ENCODE data around the gene OR6J1.
"Not testable (repeated sequence)": the region's sequence is repeated elsewhere in the genome, so short reads cannot be mapped to it uniquely, and the experiment has no call there.

Gene OR6J1

DNA sequence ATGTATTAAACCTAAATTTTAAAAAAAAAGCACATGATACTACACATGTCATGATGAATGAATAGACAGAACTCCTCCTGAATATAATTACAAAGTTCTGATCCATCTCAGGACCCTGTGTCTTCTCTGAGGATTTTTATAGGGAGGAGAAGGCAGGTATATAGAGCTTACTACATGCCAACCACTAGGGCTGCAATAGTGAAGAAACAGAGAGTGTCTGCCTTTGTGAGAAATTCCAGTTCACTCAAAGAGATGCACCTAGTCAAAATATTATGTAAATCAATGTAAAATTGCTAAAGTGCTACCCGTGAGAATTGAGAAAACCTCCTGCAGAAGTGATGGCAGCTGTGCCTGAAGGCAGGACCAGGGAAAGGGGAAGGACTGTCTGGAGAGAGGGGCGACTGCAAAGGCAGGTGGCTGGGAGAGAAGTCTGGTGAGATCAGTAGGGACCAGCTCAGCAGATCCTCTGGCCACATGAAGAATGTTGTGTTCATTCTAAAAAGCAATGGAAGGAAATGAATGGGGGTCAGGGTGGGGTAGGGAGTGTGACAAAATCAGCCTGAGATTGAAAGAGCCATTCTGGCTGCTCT, 31.0 kb downstream of the OR6J1 start:
- peak overlapping the region; percentile 61 for H3K27ac ChIP-seq
- DNase-seq (ENCODE audit: low read depth, low spot score): no peak

DNA sequence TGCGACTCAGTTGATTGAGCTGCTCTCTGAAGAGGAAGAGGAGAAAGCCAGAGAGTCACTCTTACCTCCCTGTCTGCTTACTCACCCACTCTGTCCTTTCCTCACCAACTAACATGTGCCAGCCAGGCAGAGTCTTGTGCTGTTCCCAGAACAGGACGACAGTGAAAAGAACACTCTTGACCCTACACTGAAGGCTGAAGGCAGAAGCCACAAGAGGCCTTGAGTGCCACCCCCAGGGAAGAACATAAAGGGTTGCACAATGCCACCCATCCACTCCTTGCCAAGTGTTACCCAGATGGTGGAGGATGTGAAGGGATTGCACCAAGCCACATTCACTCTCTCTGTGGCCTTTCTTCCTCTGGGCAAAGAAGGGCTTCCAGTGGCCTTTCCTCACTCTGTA, 33.2 kb downstream of the OR6J1 start:
- DNase-seq (ENCODE audit: low read depth, low spot score): no peak
- H3K27ac ChIP-seq: no peak overlapping the region

DNA sequence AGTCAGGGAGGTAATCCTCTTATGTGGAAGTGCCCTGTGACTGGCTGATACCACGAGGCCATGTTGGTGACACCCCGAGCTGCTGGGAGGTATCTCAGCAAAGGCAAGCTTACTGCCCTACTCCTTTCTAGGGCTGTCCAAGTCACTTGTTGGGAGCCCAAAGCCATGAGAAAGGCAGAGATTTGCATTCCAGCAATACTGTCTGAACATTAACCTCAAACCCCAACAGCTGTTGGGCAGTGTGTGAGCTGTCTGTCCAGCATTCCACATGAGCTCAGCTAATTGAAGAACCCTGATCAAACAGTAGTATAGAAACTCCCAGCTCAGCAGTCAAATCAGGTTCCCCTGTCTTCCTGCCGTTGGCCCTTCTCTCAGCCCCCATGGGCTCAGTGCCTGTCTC, 36.9 kb downstream of the OR6J1 start:
- H3K27ac ChIP-seq: no peak overlapping the region
- no peak for DNase-seq (ENCODE audit: low read depth, low spot score)

- peak overlapping the region; percentile 48 for H3K27ac ChIP-seq
- no peak for DNase-seq (ENCODE audit: low read depth, low spot score)
These were observed 37.8 kb downstream of the OR6J1 start for GRCh38 chr14:22606380-22606779.

GRCh38 chr14:22602862-22603261, 41.3 kb downstream of the OR6J1 start:
- DNase-seq (ENCODE audit: low read depth, low spot score): no peak
- H3K27ac ChIP-seq: peak overlapping the region; percentile 50

DNA sequence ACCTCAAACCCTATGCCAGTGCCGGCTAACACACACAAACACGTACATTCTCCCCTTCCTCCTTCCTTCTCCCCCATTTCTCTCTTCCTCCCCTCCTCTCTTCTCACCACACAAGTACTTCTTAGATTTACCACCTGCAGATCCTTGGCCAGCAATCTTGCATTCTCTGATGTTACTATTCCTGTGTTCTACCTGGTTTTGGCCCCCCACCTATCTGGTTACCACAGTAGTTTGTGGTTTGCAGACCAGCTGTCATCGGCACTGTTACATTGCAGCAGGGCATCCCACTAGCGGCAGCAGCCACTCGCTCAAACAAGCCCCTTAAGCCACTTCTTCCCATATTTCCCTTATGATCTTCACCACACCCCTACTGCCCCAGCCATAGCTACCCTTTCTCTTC, 42.2 kb downstream of the OR6J1 start:
- no peak for DNase-seq (ENCODE audit: low read depth, low spot score)
- peak overlapping the region; percentile 50 for H3K27ac ChIP-seq

GRCh38 chr14:22601456-22601855, 42.7 kb downstream of the OR6J1 start:
- no peak for DNase-seq (ENCODE audit: low read depth, low spot score)
- no peak overlapping the region for H3K27ac ChIP-seq

DNA sequence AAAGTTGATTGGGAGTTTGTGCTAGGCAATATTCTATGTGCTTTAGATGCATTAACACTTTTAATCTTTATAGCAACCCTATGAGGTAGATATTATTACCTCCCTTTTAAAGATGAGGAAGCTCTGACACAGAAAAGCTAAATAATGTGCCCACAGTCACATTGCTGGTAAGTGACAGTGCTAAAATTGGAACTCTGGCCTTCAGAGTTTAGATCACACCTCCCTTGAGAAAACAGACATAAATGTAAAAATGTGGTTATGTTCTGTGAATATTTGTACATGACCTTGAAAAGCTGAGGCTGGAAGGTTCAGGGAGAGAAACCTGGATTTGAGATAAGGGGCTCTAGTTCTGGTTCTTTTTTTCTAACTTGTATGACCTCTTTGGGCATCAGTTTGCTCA, 44.1 kb downstream of the OR6J1 start:
- no peak overlapping the region for H3K27ac ChIP-seq
- DNase-seq (ENCODE audit: low read depth, low spot score): no peak

GRCh38 chr14:22599349-22599748, 44.8 kb downstream of the OR6J1 start:
- no peak for DNase-seq (ENCODE audit: low read depth, low spot score)
- peak overlapping the region; percentile 77 for H3K27ac ChIP-seq

- DNase-seq (ENCODE audit: low read depth, low spot score): peak; percentile 53
- peak overlapping the region; percentile 77 for H3K27ac ChIP-seq
These were observed 45.3 kb downstream of the OR6J1 start for GRCh38 chr14:22598896-22599244.

- H3K27ac ChIP-seq: peak within 1 kb of the TSS; percentile 77
- DNase-seq (ENCODE audit: low read depth, low spot score): no peak
These were observed 45.9 kb downstream of the OR6J1 start, which contains the start of gene ABHD4 for GRCh38 chr14:22598099-22598895. TSS of gene ABHD4 (plus strand) at chr14:22598300. CDS start at chr14:22598307, 7 bp downstream.

- no peak for DNase-seq (ENCODE audit: low read depth, low spot score)
- peak overlapping the region; percentile 77 for H3K27ac ChIP-seq
These were observed 46.4 kb downstream of the OR6J1 start for GRCh38 chr14:22597771-22598098.

DNA sequence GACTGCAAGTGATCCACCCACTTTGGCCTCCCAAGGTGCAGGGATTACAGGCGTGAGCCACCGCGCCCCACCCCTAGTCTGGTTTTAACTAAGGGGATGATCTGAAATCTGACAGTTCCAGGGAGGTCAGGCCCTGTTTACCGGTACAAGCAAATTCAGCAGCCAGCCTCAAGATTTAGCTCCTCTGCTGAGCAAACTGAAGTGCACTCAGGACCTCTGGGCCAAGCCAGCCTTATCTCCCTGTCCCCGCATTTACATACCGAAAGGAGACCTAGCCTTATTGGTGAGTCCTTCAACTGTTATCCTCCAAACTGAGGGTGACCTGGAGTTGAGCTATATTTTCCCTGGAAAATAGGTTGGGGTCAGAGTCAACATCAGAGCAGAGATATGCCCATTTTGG, 46.9 kb downstream of the OR6J1 start:
- DNase-seq (ENCODE audit: low read depth, low spot score): no peak
- H3K27ac ChIP-seq: no peak overlapping the region

DNA sequence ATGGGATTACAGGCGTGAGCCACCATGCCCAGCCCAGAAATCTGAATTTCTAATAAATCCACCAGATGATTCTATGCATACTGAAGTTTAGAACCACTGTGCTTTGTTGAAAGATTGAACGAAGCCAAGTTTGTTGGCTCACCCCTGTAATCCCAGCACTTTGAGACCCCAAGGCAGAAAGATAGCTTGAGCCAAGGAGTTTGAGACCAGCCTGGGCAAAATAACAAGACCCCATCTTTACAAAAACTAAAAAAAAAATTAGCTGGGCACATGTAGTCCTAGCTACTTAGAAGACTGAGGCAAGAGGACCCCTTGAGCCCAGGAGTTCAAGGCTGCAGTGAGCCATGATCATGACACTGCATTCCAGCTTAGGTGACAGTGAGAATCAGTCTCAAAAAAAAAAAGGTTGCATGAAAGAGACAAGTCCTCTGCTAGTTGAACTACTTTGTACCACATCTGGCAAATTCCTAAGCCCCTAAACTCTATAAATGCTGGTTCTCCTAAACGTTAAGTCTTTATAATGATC, 47.7 kb downstream of the OR6J1 start:
- H3K27ac ChIP-seq: no peak overlapping the region
- DNase-seq (ENCODE audit: low read depth, low spot score): no peak

DNA sequence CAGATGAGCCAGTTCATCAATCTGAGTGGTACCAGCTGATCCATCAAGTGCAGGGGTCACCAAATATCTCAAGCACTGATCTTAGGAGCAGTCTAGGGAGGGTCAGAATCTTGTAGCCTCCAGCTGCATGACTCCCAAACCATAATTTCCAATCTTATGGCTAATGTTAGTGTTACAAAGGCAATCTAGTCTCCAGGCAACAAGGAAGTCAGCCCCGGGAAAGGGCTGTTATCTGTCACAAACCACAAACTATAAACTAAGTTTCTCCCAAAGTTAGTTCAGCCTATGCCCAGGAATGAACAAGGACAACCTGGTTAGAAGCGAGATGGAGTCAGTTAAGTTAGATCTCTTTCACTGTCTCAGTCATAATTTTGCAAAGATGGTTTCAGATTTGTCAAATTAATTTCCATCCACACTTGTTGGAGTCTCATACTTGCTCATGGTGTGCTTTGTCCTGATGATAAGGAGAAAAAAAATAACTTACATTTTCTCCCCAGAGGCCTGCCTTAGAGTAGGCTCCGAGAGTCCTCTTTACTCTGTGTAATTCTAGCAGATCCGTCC, 49.9 kb downstream of the OR6J1 start:
- no peak for DNase-seq (ENCODE audit: low read depth, low spot score)
- no peak overlapping the region for H3K27ac ChIP-seq

DNA sequence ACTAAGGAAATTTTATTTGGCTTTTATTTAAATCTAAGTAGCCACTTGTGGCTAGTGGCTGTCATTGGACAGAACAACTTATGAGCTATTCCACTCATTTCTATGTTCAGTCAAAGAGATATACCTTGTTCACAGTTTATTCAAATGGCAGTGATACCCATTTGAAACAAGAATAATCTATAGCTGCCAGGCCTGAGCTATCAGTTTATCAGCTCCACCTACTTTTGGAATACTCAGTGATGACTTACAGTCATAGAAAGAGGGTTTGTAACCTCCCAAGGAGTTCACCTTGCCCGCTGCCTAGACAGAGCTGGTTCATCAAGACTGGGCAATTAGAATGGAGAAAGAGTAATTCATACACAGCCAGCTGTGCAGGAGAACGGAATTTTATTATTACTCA, 50.6 kb downstream of the OR6J1 start:
- no peak for DNase-seq (ENCODE audit: low read depth, low spot score)
- H3K27ac ChIP-seq: no peak overlapping the region

GRCh38 chr14:22593189-22593588, 51.0 kb downstream of the OR6J1 start:
- no peak for DNase-seq (ENCODE audit: low read depth, low spot score)
- no peak overlapping the region for H3K27ac ChIP-seq

- DNase-seq (ENCODE audit: low read depth, low spot score): peak; percentile 93
- H3K27ac ChIP-seq: peak within 1 kb of the TSS; percentile 76
These were observed 54.9 kb downstream of the OR6J1 start, which contains the start of gene DAD1 for GRCh38 chr14:22589096-22589839. TSS of gene DAD1 (minus strand) at chr14:22589224. CDS start at chr14:22589157, 67 bp downstream.

GRCh38 chr14:22588526-22589095, 55.5 kb downstream of the OR6J1 start:
- DNase-seq (ENCODE audit: low read depth, low spot score): no peak

GRCh38 chr14:22587677-22588422, 56.3 kb downstream of the OR6J1 start:
- peak overlapping the region; percentile 76 for H3K27ac ChIP-seq
- DNase-seq (ENCODE audit: low read depth, low spot score): not testable (repeated sequence)

More at GRCh38 chr14:22588526-22589095, 55.5 kb downstream of the OR6J1 start:
- H3K27ac ChIP-seq: peak overlapping the region; percentile 76

All from epithelial cell of prostate (primary cell).